Midbrain (tissue), 1 donor: ENCODE results near the gene RPS6KA5.
A peak's percentile ranks its signal among the peaks of the same experiment; 100 is the strongest.

Experiments
- DNase-seq: peaks from one replicate; lab custom pipeline; 2025; lab: John Stamatoyannopoulos, UW

The RPS6KA5 gene

GRCh38 chr14:90808759-90809529, 251.5 kb downstream of the RPS6KA5 start:
- DNase-seq: no peak

- no peak for DNase-seq
These were observed 253.4 kb downstream of the RPS6KA5 start for GRCh38 chr14:90807060-90807459.

GRCh38 chr14:90805662-90806540, 254.5 kb downstream of the RPS6KA5 start:
- DNase-seq: peak; percentile 11

- no peak for DNase-seq
These were observed 255.4 kb downstream of the RPS6KA5 start for GRCh38 chr14:90805084-90805391.

GRCh38 chr14:90804292-90805083, 256.0 kb downstream of the RPS6KA5 start:
- no peak for DNase-seq

- DNase-seq: no peak
These were observed 257.2 kb downstream of the RPS6KA5 start for GRCh38 chr14:90803249-90803648.

- DNase-seq: no peak
These were observed 261.0 kb downstream of the RPS6KA5 start for GRCh38 chr14:90799420-90799819.

- no peak for DNase-seq
These were observed 262.5 kb downstream of the RPS6KA5 start for GRCh38 chr14:90797919-90798318.
